Subcutaneous preadipocyte (primary cell): ENCODE results near the gene PPIAL4G. TPM values are rescaled to one million over a fixed set of nuclear protein-coding genes. Genes with fewer than 3 reads are reported as not detected.
A peak's percentile ranks its signal among the peaks of the same experiment; 100 is the strongest.

Experiments used
- small RNA-seq: library from RNA; depleted of rRNA; stranded (forward); fragments of <200 nt; gene quantifications from one replicate; pipeline ENCODE3, GENCODE V24; 2012
- total RNA-seq: library from RNA; depleted of rRNA; stranded (reverse); fragments of >200 nt; gene quantifications from 2 replicates; pipeline ENCODE4 v1.2.3, GENCODE V29; 2012

PPIAL4G gene
- not detected in 2 replicates for total RNA-seq

GRCh38 chr1:148483029-148483428 is at the start of gene PPIAL4G:
PPIAL4G (minus strand) TSS chr1:148483302; CDS start chr1:148483252, 50 bp downstream.

Small RNA genes within 50 kb of the gene (small RNA-seq; reads per million reads assigned to genes)
- 39.5 reads per million, percentile 98 among the genes with 10 or more reads in this experiment for gene RF00003

Other genes with a start within 250 kb of the PPIAL4G start
- gene NBPF14, start 112.7 kb upstream of the PPIAL4G start, total RNA-seq = 40.8 and 54.2 TPM in 2 replicates